ENCODE results near the gene PEX16.
A peak's percentile ranks its signal among the peaks of the same experiment; 100 is the strongest.

Gene PEX16

DNA sequence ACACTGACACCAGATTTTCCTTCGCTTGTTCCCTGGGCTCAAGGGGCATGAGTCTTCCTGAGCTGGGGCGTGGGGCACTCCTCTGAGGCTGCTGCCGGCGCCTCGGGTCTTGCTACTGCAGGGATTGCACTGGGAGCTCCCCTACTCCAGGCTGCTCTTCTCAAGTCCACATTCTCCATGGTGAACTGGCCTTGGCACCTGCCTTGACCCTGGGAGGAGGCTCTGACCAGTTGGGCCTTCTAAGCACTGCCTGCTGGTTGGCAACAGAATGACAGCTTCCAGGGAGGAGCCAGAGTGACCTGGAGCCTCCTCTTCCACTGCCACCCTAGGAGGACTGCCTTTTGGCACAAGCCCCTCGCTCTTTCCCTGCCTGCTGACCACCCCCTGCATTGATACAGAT, 20.1 kb downstream of the PEX16 start:
- DNase-seq, result no peak

DNA sequence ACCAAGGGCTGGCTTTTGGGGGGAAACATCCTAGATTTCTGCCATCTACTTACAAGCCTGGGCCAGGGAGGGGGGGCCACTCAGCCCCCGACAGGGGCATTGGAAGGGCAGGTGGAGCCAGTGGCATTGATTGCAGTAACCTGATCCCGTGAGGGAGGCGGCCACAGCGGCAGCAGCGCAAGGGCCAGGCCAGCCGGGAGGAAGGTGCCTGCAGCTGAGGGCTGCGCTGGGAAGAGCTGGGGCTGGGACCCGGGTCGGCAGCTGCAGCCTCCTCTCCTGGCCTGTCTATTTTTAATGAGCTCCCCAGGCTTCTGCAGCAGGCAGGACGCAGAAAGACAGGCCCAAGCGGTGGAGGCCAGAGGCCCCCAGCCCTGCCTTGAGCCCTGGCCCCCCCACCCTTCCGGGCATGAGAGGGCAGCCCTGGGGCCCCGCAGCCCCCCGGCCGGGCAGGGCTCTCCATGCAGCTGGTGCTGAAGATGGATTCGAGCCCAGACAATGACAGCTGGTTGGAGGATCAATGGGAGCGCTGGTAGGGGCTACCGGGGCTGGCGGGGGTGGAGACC, 21.2 kb downstream of the PEX16 start:
- peak; percentile 63 for DNase-seq

DNA sequence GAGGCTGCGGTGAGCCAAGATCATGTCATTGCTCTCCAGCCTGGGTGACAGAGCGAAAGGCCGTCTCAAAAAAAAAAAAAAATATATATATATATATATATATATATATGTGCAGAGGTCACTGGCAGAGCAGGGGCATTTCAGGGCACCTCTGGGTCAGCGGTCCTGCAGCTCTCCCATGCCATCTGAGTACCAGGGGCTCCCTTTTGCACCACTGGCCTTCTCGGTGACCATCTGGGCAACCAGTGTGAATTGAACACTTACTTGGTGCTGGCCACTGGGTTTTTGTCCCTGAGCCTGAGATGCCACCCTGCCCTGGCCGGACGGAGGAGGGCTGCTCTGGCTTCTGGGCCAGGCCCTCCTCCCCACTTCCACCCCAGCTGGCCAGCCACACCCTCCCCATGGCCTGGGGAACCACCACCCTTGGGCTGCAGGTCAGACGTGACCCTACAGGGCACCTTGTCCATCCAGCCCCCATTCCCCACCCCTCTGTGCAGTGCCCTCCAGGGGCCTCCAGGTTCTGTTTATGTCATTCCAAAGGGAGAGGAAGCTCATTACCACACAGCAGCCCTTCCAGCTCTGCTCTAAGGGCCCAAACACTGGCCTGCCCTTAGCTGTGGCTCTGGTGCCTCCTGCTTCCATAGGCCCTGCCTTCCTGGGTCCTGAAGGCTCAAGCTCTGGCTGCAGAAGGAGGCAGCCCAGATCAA, 22.0 kb downstream of the PEX16 start:
- DNase-seq, result no peak

DNA sequence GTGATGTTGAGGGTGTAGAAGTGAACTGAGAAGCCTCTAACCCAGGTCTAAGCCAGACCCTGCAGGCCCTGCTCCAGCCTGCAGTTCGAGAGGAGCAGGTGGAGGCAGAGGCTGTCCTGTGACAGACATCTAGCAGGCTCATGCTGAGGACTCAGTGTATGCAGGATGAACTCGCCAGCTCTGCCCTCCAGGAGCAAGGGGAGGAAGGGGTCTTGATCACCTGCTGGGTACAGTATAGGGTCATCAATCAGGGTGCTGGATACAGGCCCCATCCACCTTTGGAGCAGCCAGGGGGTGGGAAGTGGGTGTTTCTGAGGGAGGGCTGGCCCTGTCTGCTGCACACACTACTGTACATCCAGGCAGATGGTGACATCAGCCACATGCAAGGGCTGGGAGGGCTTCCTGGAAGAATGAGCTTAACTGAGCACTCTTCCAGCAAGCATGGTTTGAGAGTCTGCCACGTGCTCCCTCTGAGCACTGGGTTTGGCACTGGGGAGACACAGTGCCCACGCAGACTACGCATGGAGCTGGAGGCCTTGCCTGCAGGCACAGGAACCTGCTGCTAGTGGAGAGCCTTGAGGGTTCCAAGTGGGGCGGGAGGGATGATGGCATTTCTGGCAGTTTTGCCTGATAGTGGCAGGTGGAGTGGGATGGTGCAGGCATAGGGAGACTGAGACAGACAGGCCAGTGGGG, 23.0 kb downstream of the PEX16 start:
- no peak for DNase-seq

DNA sequence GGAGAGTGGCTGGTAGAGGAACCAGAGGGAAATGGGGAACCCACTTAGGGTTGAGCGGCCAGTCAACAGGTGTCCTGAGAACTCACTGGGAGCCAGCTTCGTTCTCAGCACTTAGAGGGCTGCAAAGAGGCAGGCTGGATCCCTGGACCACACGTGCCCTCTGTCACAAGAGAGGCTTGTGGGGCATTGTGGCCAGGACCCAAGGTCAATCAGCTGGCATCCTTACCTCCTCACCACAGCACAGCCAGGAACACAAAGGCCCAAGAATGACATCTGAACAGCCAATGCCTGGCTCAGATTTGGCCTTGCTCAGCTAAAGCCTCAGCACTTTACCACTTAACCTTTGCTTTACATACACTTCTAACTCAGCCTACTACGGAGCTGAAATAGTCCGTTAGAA, 24.8 kb downstream of the PEX16 start:
- DNase-seq, result no peak

DNA sequence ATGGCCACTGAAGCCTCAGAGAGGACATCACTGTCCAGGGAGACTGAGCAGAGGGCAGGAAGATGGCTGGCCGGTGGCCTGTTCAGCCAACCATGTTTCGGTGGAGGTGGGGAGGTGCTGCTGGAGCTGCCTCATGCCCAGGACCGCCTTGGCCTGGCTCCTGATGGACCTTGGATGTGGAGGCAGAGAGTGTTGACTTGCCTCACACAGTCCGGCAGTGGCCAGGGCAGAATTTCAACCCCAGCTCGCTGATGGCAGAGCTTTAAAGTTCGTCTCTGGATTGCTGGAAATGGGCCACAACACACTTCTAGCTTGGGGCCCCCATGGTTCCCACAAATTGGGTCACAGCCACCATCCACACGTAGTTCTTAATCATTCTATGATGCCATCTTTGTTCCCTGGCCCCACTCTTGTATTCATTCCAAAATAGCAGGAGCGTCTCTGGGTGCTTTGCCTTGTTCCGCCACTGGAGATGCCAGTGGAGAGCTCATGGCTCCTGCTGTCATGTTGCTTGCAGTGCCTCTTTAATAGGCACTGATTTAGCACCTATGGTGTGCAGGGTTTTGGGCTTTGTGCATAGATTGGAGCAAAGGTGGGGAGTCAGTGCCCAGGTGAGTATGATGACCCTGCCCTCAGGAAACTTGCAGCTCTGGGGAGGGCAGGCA, 26.7 kb downstream of the PEX16 start:
- no peak for DNase-seq

DNA sequence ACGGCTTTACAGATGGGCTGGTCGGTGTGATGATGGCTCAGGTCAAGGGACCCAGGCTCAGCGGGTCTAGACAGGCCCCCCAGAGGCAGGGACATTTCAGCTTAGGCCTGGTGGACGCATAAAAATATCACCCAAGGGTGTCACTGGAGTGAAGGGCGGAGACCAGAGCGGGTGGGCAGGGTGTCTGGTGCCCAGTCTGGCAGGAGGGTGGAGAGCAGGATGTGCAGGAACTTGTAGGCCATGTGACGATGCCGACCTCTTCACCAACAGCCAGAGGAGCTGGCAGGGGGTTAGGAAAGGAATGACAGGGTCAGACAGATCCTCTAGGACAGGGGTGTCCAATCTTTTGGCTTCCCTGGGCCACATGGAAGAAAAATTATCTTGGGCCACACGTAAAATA, 27.7 kb downstream of the PEX16 start:
- DNase-seq, result no peak

DNA sequence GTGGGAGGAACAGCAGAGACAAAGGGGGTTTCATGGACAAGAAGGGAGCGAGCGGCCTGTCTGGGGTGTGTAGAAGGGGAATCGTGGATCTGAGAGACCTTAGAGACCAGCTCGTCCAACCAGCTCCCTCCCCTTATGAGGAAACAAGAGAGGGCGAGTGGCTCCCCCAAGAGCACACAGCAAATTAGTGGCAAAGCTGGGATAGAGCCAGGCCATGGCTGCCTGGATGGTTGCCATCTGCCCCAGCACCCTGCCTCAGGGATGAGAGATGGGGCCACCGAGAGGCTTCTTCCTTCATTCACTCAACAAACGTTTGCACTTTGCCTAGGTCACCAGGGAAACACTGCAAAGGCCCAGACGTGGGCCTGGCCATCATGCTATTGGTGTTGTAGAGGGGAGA, 28.1 kb downstream of the PEX16 start:
- DNase-seq, result no peak

DNA sequence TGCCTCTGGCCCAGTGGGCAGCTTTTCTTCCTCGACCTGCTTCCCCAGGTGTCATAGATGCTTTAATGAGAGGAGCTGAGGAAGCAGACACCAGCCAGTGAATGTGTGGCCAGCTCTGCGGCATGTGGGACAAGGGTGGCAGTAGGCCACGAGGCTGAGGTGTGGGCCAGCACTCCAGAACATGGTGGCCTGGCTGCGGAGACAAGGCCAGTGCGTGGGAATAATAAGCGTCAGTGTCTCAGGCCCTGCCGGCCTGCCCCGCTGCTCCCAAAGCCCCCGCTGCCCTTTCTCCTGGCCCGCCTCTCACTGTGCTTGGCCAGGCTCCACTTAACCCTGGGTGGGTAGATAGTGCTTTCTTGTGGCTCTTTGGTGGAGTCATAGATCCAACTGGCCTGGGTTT, 30.1 kb downstream of the PEX16 start:
- DNase-seq, result no peak

DNA sequence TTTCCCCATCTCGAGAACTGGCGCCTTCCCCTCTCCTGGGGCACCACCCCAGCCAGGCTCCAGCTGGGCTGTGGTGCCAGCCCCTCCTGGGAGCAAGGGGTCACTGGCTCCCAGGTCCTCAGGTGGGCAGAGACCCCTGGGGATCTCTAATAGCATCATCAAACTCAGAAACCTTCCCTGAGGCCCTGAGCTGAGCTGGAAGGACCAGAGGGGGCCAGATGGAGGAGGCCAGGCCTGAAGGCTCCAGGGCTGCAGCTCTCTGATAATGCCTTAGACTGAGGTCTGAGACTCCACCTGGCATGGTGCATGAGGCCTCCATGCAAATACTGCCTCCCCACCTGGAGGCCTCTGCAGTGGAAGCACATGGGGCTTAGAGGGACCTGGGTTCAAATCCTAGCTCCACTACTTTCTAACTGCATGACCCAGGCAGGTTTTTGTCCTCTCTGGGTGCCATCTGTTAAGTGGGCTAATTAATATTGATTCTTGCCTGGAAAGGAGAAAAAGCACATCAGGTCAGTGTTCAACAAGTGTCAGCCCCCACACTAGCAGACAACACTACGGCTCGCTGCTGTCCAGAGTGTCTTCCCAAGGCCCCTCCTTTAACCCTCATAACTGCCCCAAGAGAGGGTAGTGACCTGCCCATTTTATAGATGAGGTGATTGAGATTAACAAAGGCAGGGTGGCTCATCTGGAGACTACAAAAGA, 30.7 kb downstream of the PEX16 start:
- no peak for DNase-seq

DNA sequence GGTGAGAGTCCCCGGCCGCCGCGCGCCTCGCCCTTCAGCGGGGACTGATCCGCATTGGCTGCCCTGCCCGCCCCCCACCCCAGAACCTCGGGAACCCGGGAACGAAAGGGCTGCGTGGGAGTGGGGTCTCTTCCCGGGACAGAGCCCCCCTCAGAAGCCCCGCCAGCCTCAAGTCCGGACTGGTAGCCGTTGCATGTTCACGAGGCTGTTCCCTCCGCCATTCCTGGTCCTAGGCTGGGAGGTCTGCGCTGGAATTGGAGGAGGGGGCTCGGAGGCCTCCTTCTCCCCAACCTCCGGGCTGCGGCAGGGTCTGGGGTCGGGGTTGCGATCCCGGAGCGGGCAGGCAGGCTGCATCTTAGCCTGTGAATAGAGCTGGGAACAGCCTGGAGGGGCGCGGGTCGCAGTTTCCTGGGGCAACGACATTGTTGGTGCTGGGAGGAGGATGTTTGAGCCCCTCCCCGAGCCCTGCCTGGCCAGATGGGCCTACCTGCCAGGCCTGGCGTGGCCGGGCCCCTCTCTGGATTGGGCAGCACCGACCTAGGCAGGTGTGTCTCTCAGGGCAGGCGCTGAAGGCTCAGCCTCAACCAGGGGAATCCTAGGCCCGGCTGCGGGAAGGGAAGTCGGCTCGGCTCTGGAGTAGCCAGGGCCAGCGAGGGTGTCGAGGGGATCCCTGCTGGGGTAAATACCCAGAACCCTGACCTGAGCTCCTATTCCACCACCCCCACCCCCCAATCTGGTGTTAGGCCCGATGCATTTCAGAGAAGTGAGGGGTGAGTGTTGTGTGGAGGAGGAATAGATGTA, 31.6 kb downstream of the PEX16 start:
- no peak for DNase-seq

DNA sequence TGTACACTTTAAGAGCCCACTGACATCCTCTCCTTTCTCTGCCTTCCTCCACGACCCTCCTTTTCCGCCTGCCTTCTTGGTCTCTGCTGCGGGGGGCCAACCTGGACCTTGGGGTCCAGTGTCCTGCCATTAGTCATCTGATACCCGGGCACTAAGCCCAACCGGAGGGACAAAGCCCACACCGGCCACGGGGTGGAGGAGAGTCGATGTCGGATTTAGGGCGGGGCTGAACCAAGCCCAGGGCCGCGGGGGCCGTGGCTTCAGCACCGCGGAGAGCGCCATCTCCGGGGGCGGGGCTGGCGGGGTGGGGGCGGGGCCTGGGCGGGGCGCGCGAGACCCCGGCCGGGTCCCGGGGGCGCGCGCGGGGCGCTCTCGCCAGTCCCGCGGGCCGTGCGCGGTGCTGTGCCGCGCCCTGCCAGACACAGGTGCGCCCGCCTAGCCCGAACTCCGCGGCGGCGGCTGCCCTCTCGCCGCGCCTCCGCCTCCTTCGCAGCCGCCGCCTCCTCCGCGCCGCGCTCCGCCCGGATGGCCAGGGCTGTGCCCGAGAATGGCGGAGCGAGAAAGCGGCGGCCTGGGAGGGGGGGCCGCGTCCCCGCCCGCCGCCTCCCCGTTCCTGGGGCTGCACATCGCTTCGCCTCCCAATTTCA, 32.3 kb downstream of the PEX16 start, which contains the start of gene MAPK8IP1:
MAPK8IP1 (plus strand) TSS at position 378 of the 647 bp plus-strand sequence; CDS start at position 548, 170 bp downstream.
- DNase-seq, result peak; percentile 68

DNA sequence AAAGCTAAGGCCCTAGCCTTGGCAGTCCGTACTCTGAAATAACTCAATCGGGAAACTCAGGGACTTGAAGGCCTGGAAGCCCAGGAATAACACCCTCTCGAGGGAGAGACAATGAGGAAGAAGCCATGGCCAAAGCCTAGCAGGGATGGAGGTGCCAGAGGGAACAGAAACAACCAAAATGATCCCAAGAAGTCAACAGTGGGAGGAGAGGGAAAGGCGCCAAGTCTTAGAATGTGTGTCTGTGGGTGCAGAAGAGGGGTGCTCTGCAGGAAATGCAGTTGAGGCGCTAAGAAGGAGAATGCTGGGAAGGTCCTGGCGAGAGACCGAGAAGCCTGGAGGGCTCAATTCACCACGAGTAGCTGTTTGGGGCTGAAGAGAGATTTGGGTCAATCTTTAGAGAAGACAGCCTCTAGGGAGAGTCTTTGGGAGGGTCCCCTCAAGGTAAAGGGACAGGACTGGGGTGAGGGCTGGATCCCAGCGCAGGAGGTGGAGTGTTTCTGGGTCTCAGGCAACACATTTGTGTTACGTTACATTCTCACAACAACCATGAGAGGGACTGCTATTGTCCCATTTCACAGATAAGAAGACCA, 33.0 kb downstream of the PEX16 start:
- no peak for DNase-seq

DNA sequence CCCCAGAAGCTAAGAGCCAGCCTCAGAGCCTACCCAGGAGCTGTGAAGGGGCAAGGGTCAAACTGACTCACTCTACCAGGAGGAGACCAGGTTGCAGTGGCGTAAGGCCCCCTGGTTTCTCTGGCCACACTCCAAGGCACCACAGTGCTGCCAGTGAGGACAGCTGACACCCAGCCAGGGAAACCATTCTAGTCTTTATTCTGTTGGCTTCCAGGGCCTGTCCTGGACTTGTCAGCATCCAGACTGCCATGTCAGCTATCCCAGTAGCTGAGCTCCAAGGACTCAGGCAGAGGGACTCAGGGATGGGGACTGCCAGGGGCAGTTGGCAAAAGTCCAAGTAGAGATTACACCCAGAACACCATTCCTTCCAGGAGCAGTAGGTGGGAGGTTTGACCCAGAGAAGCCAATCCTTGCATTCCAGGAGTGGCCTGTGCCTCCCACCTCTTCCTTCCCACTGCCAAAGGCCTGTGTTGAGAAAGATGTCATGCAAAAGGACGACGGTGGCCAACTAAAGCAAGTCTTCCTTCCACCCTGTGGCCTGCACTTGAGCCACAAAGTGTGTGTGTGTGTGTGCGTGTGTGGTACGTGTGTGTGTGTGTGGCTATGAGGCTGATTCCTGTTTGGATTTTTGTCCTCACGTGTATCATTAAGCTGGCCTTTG, 35.8 kb downstream of the PEX16 start:
- no peak for DNase-seq

DNA sequence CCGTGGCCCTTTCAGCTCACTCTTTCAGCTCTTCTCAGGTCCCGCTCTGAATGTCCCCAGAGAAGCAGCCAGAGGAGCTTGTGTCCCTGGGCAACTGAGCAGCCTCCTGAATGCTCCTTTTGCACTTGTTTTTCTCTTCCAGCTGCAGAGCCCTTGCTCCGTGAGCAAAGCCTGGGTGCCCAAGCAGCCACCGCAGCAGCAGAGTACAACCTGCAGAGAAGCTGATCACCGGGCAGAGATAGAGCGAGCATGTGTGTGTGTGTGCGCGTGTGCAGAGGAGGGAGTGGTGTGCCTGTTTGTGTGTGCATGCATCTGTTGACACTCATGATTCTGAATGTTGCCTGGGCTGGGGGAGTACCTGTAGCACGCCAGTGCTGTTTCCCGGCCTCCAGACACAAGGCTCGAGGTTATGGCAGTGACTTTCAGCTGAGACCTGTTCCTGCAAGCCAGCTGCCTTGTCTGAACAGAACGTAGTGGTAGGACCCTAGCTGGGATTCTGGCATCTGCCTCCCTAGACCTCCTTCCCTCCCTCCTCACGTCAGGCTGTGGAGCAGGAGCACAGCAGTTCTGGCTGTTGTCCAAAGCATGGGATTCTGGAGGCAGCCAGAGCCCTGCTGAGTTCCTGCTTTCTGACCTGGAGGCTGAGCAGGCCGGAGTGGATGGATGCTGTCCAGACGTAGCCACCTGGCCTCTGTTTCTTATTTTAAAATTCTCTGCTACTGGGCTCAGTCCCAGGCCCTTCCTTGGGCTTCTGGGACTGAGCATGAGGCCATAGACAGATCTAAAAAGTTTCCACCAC, 36.7 kb downstream of the PEX16 start:
- DNase-seq, result no peak

DNA sequence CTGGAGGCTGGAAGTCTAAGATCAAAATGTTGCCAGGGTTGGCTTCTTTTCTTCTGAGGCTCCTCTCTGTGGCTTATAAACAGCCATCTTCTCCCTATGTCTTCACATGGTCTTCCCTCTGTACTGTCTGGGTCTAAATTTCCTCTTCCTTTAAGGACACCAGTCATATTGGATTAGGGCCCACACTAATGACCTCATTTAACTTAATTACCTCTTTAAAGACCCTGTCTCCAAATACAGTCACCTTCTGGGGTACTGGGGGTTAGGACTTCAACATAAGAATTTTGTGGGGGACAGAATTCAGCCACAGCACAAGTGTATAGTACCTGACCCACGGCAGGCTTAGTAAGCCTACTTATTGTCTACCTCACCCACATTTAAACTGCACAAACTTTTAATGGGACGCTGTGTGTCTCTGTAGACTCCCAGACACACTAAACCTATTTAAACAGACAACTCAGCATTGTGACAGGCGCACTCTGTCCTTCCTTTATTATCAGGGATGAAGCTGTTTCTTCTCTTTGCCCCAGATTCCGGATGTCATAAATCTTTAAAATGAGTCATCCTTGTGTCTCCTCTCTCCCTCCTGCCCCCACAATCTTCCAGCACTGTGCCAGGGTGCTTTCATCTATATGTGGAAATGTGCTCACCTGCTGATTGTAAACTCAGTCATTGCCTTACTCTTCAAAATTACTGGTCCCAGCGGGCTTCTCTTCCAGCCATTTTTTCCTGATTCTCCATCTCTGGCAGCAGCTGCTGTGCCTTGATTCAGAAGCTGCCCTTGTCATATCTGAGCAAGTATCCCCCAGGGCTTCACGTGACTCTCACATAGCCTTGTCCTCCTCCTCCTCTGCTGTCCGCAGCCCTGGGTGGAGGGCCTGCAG, 37.6 kb downstream of the PEX16 start:
- no peak for DNase-seq

DNA sequence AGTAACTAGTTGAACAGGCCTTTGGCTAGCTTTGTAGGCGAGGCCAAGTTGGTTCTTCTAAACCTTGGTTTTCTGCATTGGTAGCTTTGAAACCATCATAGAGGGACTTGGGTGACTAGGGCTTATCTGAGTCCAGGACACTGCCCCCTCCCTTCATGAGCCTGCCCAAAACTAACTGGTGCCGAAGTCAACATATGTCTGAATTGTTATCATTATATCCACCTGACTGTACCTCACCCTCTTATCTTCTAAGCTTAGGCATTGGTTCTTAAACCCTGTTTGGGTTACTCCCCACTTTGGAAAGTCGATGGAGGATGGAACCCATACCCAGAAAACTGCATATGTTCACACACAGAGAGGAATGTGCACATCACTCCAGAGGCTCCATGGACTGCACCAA, 39.8 kb downstream of the PEX16 start:
- DNase-seq, result no peak

DNA sequence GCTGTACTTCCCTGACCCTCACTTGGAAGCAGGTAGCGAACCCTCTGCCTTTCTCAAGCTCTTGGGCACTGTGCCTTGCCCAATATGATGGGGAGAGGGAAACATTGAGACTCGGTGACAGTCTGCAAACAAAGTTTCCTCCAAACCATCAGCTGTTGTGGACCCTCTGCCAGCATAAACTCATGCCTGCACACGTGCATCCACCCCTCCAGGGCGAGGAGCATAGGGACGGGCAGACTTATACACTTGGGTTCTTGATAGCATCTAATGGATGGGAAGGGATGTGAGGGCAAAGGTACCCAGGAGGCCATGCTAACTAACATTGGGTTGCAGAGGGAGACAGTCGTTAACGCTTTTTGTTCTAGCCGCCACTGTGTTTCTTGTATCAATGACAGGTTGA, 40.5 kb downstream of the PEX16 start:
- no peak for DNase-seq

DNA sequence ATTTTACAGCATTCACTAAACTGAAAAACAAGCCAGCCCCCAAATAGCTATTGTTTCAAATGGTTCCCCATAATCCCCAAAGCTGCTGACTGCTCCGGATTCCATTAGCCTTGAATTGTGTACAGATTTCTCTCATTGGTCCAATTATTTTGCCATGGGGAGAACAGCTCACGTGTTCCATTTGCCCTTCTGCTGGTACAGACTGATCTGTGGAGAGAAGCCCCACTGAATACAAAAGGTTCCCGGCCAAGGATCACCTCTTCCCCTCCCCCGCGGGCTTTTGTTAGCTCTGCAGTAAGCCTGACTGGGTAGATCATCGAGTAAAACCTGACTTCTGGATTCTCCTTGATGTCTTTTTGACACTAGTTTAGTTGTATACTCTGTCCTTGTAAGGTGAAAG, 41.3 kb downstream of the PEX16 start:
- DNase-seq, result no peak
